Urinary bladder (tissue), 4 donors: ENCODE data around the gene CREBRF. TPM values are rescaled to one million over a fixed set of nuclear protein-coding genes. Genes with fewer than 3 reads are reported as not detected.
"Not testable (repeated sequence)": the region's sequence is repeated elsewhere in the genome, so short reads cannot be mapped to it uniquely, and the experiment has no call there.

Source experiments
- DNase-seq: peaks from one replicate; pipeline ENCODE4 v3.0.0-alpha.2; 2015; ENCODE audit errors: extremely low spot score
- H3K27ac ChIP-seq: one replicate; pipeline ENCODE4 v1.5.1; 2013; ENCODE audit warnings: low read depth, mild to moderate bottlenecking, moderate library complexity
- H3K36me3 ChIP-seq: one replicate; pipeline ENCODE4 v1.6.1; 2013; ENCODE audit warnings: mild to moderate bottlenecking, moderate library complexity; ENCODE audit not compliant: insufficient read depth
- H3K4me1 ChIP-seq: one replicate; pipeline ENCODE4 v1.6.1; 2013; ENCODE audit warnings: mild to moderate bottlenecking, moderate library complexity; ENCODE audit not compliant: insufficient read depth
- H3K4me3 ChIP-seq: one replicate; pipeline ENCODE4 v1.5.1; 2013; ENCODE audit warnings: low read depth, low read length
- WGBS: extraction: QIAGEN DNeasy Blood & Tissue Kit; methylation state at CpG from one replicate; pipeline ENCODE4 v1.1.7; 2013; 5-methylcytosine and 5-hydroxymethylcytosine counted together
- polyA plus RNA-seq: library from polyadenylated mRNA; stranded (reverse); fragments of 200-250 nt; gene quantifications from one replicate; pipeline ENCODE4 v1.2.3, GENCODE V29; 2013
- total RNA-seq: library from RNA; depleted of rRNA; stranded (reverse); fragments of >200 nt; gene quantifications from one replicate; pipeline ENCODE4 v1.2.3, GENCODE V29; 2014
- donor health status: healthy with polysubstance abuse.
- donor health status: healthy.

CREBRF gene
- total and polyA plus RNA-seq, 2 donors = 12.6 to 56.4 TPM

GRCh38 chr5:173020643-173021042 is 35.5 kb upstream of the CREBRF start:
- Histone ChIP-seq H3K36me3 (peaks cover 2% of the 10 kb centered on the region), H3K27ac (no peak overlapping the region), H3K4me3 (no peak overlapping the region), H3K4me1 (peaks cover 3% of the 10 kb centered on the region)
- 47% methylated on average over 9 of the region's 9 CpGs for WGBS
- DNase-seq = no peak

GRCh38 chr5:173025651-173026050 is 30.5 kb upstream of the CREBRF start:
- WGBS = 79% methylated on average over 6 of the region's 6 CpGs
- DNase-seq = no peak
- Histone ChIP-seq H3K4me1 (peaks cover 2% of the 10 kb centered on the region), H3K27ac (no peak overlapping the region), H3K4me3 (no peak overlapping the region), H3K36me3 (peaks cover 3% of the 10 kb centered on the region)

- 81% methylated on average over 7 of the region's 7 CpGs for WGBS
- DNase-seq = no peak
- H3K36me3 ChIP-seq = peaks cover 3% of the 10 kb centered on the region
- H3K4me3 ChIP-seq = no peak overlapping the region
- H3K27ac ChIP-seq = no peak overlapping the region
- peaks cover 2% of the 10 kb centered on the region for H3K4me1 ChIP-seq
Observed at GRCh38 chr5:173027905-173028304, 28.2 kb upstream of the CREBRF start.

DNA sequence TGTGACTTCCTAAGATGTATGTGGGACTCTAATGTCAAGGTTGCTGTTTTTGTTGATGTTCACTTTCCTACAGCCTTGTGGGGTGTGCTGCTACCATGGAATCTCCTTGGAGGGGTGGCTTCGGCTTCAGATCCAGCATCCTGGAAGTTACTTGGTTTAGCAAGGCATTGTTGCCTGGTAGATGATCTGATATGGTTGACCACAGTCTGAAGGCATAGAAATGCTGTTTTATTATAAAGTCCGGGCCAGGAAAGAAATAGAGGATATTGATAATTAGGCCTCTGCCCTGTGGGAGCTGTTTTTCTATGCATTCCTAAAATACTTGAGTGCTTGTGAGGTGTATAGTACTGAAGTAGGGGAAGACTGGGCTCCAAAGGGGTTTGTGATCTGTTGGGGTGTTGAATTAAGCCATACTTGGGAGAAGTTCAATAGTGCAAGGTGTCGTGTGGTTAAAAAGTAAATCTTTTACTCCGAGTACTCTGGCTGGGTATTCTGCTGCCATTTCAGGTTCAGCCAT is 27.3 kb upstream of the CREBRF start:
- 79% methylated on average over 4 of the region's 4 CpGs for WGBS
- Histone ChIP-seq H3K36me3 (peaks cover 3% of the 10 kb centered on the region), H3K27ac (peak overlapping the region; percentile 24), H3K4me1 (peaks cover 2% of the 10 kb centered on the region), H3K4me3 (no peak overlapping the region)
- no peak for DNase-seq

DNA sequence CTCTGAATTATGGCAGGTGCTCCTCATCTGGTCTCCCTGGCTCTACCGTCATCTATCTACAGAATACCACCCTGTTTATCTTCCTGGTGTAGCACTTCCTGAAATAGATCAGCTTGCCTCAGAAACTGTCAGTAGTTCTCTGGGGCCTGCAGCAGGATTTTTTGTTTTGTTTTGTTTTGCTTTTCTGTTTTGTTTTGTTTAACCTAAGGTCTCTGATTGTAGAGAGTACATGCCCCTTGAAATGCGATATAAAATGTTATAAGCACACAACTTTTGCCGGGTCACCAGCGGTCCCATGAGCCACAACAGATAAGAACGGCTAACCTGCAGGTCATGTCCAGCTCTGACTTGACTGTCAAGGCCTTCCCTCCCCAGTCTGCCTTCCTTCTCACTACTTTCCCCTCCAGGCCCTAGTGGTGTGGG is 26.6 kb upstream of the CREBRF start:
- DNase-seq = no peak
- no peak overlapping the region for H3K4me3 ChIP-seq
- peaks cover 2% of the 10 kb centered on the region for H3K4me1 ChIP-seq
- H3K36me3 ChIP-seq = peaks cover 2% of the 10 kb centered on the region
- H3K27ac ChIP-seq = peak overlapping the region; percentile 64
- 41% methylated on average over 5 of the region's 5 CpGs for WGBS

DNA sequence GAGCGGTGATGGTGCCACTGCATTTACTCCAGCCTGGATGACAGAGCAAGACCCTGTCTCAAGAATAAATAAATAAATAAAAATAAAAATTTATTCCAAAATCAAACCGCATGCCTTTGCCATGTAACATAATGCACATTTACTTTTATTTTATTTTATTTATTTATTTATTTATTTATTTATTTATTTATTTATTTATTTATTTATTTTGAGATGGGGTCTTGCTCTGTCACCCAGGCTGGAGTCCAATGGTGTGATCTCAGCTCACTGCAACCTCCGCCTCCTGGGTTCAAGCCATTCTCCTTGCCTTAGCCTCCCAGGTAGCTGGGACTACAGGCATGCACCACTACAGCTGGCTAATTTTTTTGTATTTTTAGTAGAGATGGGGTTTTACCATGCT is 24.1 kb upstream of the CREBRF start:
- H3K27ac ChIP-seq = not testable (repeated sequence)

GRCh38 chr5:173032730-173033129 is 23.4 kb upstream of the CREBRF start:
- Histone ChIP-seq H3K27ac (no peak overlapping the region), H3K36me3 (peaks cover 2% of the 10 kb centered on the region), H3K4me3 (no peak overlapping the region), H3K4me1 (peaks cover 2% of the 10 kb centered on the region)
- WGBS = 97% methylated on average over 3 of the region's 3 CpGs
- DNase-seq = no peak

More for the DNA sequence above, 24.1 kb upstream of the CREBRF start:
- H3K4me1 ChIP-seq, DNase-seq, H3K4me3 ChIP-seq, H3K36me3 ChIP-seq: not testable (repeated sequence)
- over 99% methylated on average over 3 of the region's 3 CpGs for WGBS

GRCh38 chr5:173033923-173034322 is 22.2 kb upstream of the CREBRF start:
- 91% methylated on average over 6 of the region's 6 CpGs for WGBS
- no peak overlapping the region for H3K27ac ChIP-seq
- no peaks in the 10 kb centered on the region for H3K36me3 ChIP-seq
- H3K4me3 ChIP-seq = no peak overlapping the region
- DNase-seq = no peak
- H3K4me1 ChIP-seq = peaks cover 2% of the 10 kb centered on the region

- no peak overlapping the region for H3K4me3 ChIP-seq
- no peaks in the 10 kb centered on the region for H3K4me1 ChIP-seq
- no peak overlapping the region for H3K27ac ChIP-seq
- H3K36me3 ChIP-seq = no peaks in the 10 kb centered on the region
- no peak for DNase-seq
- WGBS = 89% methylated on average over 24 of the region's 24 CpGs
Observed at GRCh38 chr5:173035904-173036707, 20.0 kb upstream of the CREBRF start.

GRCh38 chr5:173039188-173039587 is 17.0 kb upstream of the CREBRF start:
- DNase-seq = no peak
- Histone ChIP-seq H3K36me3 (no peaks in the 10 kb centered on the region), H3K4me3 (no peak overlapping the region), H3K4me1 (no peaks in the 10 kb centered on the region), H3K27ac (no peak overlapping the region)
- WGBS = 85% methylated on average over 3 of the region's 3 CpGs

- WGBS = 97% methylated on average over 5 of the region's 5 CpGs
- no peak overlapping the region for H3K4me3 ChIP-seq
- H3K27ac ChIP-seq = no peak overlapping the region
- DNase-seq = no peak
- H3K4me1 ChIP-seq = no peaks in the 10 kb centered on the region
- H3K36me3 ChIP-seq = no peaks in the 10 kb centered on the region
Observed at GRCh38 chr5:173039964-173040363, 16.2 kb upstream of the CREBRF start.

GRCh38 chr5:173041881-173042762 is 14.0 kb upstream of the CREBRF start:
- Histone ChIP-seq H3K4me1 (no peaks in the 10 kb centered on the region), H3K27ac (no peak overlapping the region), H3K4me3 (no peak overlapping the region), H3K36me3 (no peaks in the 10 kb centered on the region)
- DNase-seq = no peak
- WGBS = 43% methylated on average over 7 of the region's 7 CpGs

DNA sequence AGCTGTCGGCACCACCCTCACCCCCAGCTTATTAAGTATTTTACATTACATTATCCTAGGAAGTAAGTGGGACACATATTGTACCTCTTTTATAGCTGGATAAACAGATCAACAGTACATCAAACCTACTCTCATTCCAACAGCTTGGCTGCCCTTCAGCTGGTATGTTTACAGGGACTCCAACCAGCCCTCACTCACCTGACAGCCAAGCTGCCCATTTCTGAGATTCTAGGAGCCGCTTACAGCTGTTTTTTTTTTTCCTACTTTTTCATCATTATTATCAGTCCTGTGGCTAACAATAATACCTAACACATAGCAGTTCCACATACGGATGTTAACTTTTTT is 13.4 kb upstream of the CREBRF start:
- no peak for DNase-seq
- H3K4me3 ChIP-seq = no peak overlapping the region
- H3K36me3 ChIP-seq = no peaks in the 10 kb centered on the region
- H3K4me1 ChIP-seq = no peaks in the 10 kb centered on the region
- no peak overlapping the region for H3K27ac ChIP-seq
- WGBS = 75% methylated on average over 3 of the region's 3 CpGs

DNA sequence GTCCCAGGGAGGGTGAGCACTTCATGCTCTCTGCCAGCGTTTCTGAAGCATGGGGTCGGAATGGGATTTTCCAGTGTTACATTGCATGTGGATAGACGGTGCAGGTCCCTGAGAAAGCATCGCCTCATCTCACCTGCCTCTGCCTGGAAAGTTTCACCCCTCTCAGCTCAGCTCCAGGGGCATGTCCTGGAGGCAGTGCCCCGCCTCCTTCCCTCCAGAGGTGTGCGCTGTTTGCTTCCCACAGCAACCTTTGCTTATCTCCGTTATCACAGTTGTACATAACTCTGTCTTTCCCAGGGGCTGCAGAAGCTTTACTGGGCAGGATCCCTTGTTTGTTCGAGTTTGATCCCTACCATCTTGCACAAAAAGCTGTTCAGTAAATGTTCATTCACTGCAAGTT is 10.7 kb upstream of the CREBRF start:
- DNase-seq = no peak
- no peak overlapping the region for H3K27ac ChIP-seq
- no peaks in the 10 kb centered on the region for H3K36me3 ChIP-seq
- no peak overlapping the region for H3K4me3 ChIP-seq
- H3K4me1 ChIP-seq = no peaks in the 10 kb centered on the region
- 46% methylated on average over 8 of the region's 8 CpGs for WGBS
